HCT116 (cell line): ENCODE results near the gene LRRK2. TPM values are rescaled to one million over a fixed set of nuclear protein-coding genes. Genes with fewer than 3 reads are reported as not detected.

ENCODE experiments used
- ATAC-seq: fragments of 200-7000 bp; cut with Tn5 transposase; 2 replicates; pipeline ENCODE4 v1.9.1; 2020; ENCODE audit warnings: mild to moderate bottlenecking, moderate library complexity
- BruUV-seq: library from RNA; stranded (reverse); fragments of 400-500 nt; replicated peaks from 2 replicates; lab custom pipeline; 2021; lab: Mats Ljungman, UMichigan
- CTCF ChIA-PET: fragments of 300-600 bp; sonication (Branson Sonifier 250); formaldehyde crosslinking; loops from one replicate; lab custom pipeline; 2021; ENCODE audit warnings: antibody characterized with exemption; lab: Charles Lee
- POLR2A ChIA-PET: fragments of 300-600, 350-600 bp; sonication (Branson Sonifier 250); formaldehyde crosslinking; loops from one replicate; lab custom pipeline; 2021; ENCODE audit warnings: antibody characterized with exemption; lab: Charles Lee
- RAD21 ChIA-PET, 2 experiments: fragments of 300-600 bp; sonication (Branson Sonifier 250); formaldehyde crosslinking; loops; one replicate each; lab custom pipeline; 2023; ENCODE audit warnings: low total read pairs in 2 of 2; ENCODE audit not compliant: uncharacterized antibody in 2 of 2, unreplicated experiment in 2 of 2, low non-redundant PET in 1 of 2; lab: Charles Lee
- DNase-seq: peaks from one replicate; pipeline ENCODE4 v3.0.0-alpha.2; 2010; ENCODE audit warnings: low read depth, low spot score
- H2AFZ ChIP-seq: fragments of 200-600 bp; shearing (Covaris generic), sonication (generic); 2 replicates; pipeline ENCODE4 v1.6.1; 2017; ENCODE audit warnings: low read depth, mixed run types, mixed read lengths, antibody characterized with exemption, low read length; ENCODE audit not compliant: poor library complexity, severe bottlenecking
- H3K27ac ChIP-seq: 2 replicates; pipeline ENCODE4 v1.5.1; 2012; ENCODE audit warnings: low read depth, low read length
- H3K27me3 ChIP-seq: fragments of 200-600 bp; sonication (generic); 2 replicates; pipeline ENCODE4 v1.6.1; 2016; ENCODE audit warnings: mixed run types, low read length, mixed read lengths; ENCODE audit not compliant: insufficient read depth
- H3K36me3 ChIP-seq, 2 experiments: fragments of 200-500 bp in 1 of 2; fragments of 200-600 bp in 1 of 2; sonication (Bioruptor generic) in 1 of 2; sonication (generic) in 1 of 2; 2 replicates each; pipeline versions ENCODE4 v1.5.1 to v1.6.1; 2014 to 2016; ENCODE audit warnings: low read length in 2 of 2, inconsistent platforms in 1 of 2, mixed read lengths in 1 of 2, mixed run types in 1 of 2; ENCODE audit not compliant: insufficient read depth in 2 of 2, control insufficient read depth in 1 of 2
- H3K4me1 ChIP-seq, 2 experiments: fragments of 200-600 bp in 1 of 2; sonication (generic) in 1 of 2; 2 replicates each; pipeline versions ENCODE4 v1.5.1 to v1.6.1; 2012 to 2017; ENCODE audit warnings: low read length in 2 of 2, inconsistent platforms in 1 of 2, mild to moderate bottlenecking in 1 of 2, mixed read lengths in 1 of 2, mixed run types in 1 of 2, moderate library complexity in 1 of 2; ENCODE audit not compliant: insufficient read depth in 2 of 2, control insufficient read depth in 1 of 2
- H3K4me2 ChIP-seq: fragments of 200-600 bp; sonication (generic); 2 replicates; pipeline ENCODE4 v1.6.1; 2017; ENCODE audit warnings: mixed run types, low read length, mixed read lengths
- H3K4me3 ChIP-seq, 2 experiments: fragments of 200-600 bp in 1 of 2; sonication (generic) in 1 of 2; replicated peaks in 1 of 2; 2 replicates each; pipeline ENCODE4 v1.5.1; 2011 to 2016; ENCODE audit warnings: low read length in 2 of 2, control low read depth in 1 of 2, low read depth in 1 of 2, mild to moderate bottlenecking in 1 of 2, mixed read lengths in 1 of 2, mixed run types in 1 of 2
- H3K79me2 ChIP-seq: fragments of 200-600 bp; sonication (generic); 2 replicates; pipeline ENCODE4 v1.6.1; 2017; ENCODE audit warnings: mild to moderate bottlenecking, mixed run types, low read length, moderate library complexity, mixed read lengths; ENCODE audit not compliant: insufficient read depth
- H3K9ac ChIP-seq: fragments of 200-600 bp; sonication (generic); 2 replicates; pipeline ENCODE4 v1.6.1; 2016; ENCODE audit warnings: low read length, mixed read lengths
- H3K9me2 ChIP-seq: fragments of 200-600 bp; sonication (generic), shearing (Covaris generic); 2 replicates; pipeline ENCODE4 v1.6.1; 2017; ENCODE audit warnings: mixed run types, mild to moderate bottlenecking, moderate library complexity; ENCODE audit not compliant: insufficient read depth
- H3K9me3 ChIP-seq, 2 experiments: fragments of 200-500 bp in 1 of 2; fragments of 200-600 bp in 1 of 2; sonication (Bioruptor generic) in 1 of 2; sonication (generic) in 1 of 2; 2 replicates each; pipeline ENCODE4 v1.6.1; 2014 to 2017; ENCODE audit warnings: low read length in 2 of 2, mixed read lengths in 2 of 2, inconsistent platforms in 1 of 2, low read depth in 1 of 2, mild to moderate bottlenecking in 1 of 2, mixed run types in 1 of 2, moderate library complexity in 1 of 2; ENCODE audit not compliant: control insufficient read depth in 1 of 2, insufficient read depth in 1 of 2
- H4K20me1 ChIP-seq: fragments of 200-600 bp; sonication (generic), shearing (Covaris generic); 2 replicates; pipeline ENCODE4 v1.6.1; 2017; ENCODE audit warnings: mixed run types, mild to moderate bottlenecking, moderate library complexity; ENCODE audit not compliant: insufficient read depth
- CEBPB ChIP-seq: IDR thresholded peaks from 2 replicates; pipeline ENCODE4 v1.6.1; 2012; ENCODE audit warnings: low read depth
- ELF1 ChIP-seq: IDR thresholded peaks from 2 replicates; pipeline ENCODE4 v1.6.1; 2012; ENCODE audit warnings: low read depth, borderline replicate concordance
- EZH2 ChIP-seq: fragments of 200-600 bp; sonication (generic); IDR thresholded peaks from 2 replicates; pipeline ENCODE4 v1.6.1; 2017; ENCODE audit warnings: antibody characterized with exemption, mixed run types
- FOSL1 ChIP-seq: IDR thresholded peaks from 2 replicates; pipeline ENCODE4 v1.6.1; 2012; ENCODE audit warnings: low read depth
- POLR2A ChIP-seq: IDR thresholded peaks from 2 replicates; pipeline ENCODE4 v1.7.0; 2011; ENCODE audit warnings: borderline replicate concordance; ENCODE audit not compliant: insufficient read depth, insufficient read length; ENCODE audit errors: extremely low read depth
- TCF7L2 ChIP-seq: IDR thresholded peaks from 2 replicates; pipeline ENCODE4 v1.7.0; 2011; ENCODE audit warnings: borderline replicate concordance, inconsistent platforms; ENCODE audit not compliant: insufficient read depth, insufficient read length; ENCODE audit errors: extremely low read depth
- ZFX ChIP-seq: fragments of 450-650 bp; IDR thresholded peaks from 2 replicates; pipeline ENCODE4 v1.6.1; 2017
- intact Hi-C: fragments of 100-400 bp; cut with micrococcal nuclease; formaldehyde crosslinking; loops from 2 replicates; pipeline ENCODE4 v1.10.0; 2022
- total RNA-seq: library from RNA; stranded (reverse); gene quantifications from one replicate; pipeline ENCODE4 v1.2.1, GENCODE V29; 2021; ENCODE audit not compliant: unreplicated experiment
- TF ChIP-seq, protein P1 (sequence below): IDR thresholded peaks from 2 replicates; pipeline ENCODE4 v1.6.1; 2012; ENCODE audit warnings: low read depth
- TF ChIP-seq, protein P2 (sequence below): IDR thresholded peaks from 2 replicates; pipeline ENCODE4 v1.6.1; 2012
- TF ChIP-seq, protein P3 (sequence below): IDR thresholded peaks from 2 replicates; pipeline ENCODE4 v1.6.1; 2012

LRRK2 gene
- total RNA-seq, 1 experiment from 2014 or later = 0.20 TPM

DNA sequence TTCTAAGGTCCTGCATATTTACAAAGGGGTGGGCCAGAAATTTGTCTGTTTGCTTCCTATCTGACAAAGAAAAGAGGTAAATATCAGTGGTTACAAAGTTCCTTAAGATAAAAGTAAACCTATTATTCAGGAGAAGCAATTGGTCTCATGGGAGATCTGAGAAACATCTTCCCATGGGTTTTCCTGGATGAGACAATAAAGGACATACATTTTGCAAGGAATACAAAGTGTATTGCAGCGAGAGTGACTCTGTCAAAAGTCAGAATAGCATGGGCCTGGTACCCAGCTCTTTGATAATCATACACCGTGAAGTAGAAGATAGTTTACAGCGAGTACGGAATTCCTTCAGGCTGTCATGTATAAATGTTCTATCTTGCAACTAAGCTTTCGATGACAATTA is 14.2 kb downstream of the LRRK2 start:
- ChIA-PET RAD21 (no interaction called here), CTCF (no interaction called here)
- no TSS peak for BruUV-seq
- Histone ChIP-seq H3K9ac (no peak overlapping the region), H3K27me3 (no peaks in the 10 kb centered on the region), H3K4me3 (no peak overlapping the region), H3K9me3 (no peaks in the 10 kb centered on the region), H3K4me2 (no peak overlapping the region), H3K36me3 (no peaks in the 10 kb centered on the region), H4K20me1 (no peaks in the 10 kb centered on the region), H2AFZ (no peak overlapping the region), H3K27ac (no peak overlapping the region)
- ATAC-seq = no peak
- DNase-seq = no peak
- intact Hi-C loops = no loop called here
- TF ChIP-seq, protein P1, sequence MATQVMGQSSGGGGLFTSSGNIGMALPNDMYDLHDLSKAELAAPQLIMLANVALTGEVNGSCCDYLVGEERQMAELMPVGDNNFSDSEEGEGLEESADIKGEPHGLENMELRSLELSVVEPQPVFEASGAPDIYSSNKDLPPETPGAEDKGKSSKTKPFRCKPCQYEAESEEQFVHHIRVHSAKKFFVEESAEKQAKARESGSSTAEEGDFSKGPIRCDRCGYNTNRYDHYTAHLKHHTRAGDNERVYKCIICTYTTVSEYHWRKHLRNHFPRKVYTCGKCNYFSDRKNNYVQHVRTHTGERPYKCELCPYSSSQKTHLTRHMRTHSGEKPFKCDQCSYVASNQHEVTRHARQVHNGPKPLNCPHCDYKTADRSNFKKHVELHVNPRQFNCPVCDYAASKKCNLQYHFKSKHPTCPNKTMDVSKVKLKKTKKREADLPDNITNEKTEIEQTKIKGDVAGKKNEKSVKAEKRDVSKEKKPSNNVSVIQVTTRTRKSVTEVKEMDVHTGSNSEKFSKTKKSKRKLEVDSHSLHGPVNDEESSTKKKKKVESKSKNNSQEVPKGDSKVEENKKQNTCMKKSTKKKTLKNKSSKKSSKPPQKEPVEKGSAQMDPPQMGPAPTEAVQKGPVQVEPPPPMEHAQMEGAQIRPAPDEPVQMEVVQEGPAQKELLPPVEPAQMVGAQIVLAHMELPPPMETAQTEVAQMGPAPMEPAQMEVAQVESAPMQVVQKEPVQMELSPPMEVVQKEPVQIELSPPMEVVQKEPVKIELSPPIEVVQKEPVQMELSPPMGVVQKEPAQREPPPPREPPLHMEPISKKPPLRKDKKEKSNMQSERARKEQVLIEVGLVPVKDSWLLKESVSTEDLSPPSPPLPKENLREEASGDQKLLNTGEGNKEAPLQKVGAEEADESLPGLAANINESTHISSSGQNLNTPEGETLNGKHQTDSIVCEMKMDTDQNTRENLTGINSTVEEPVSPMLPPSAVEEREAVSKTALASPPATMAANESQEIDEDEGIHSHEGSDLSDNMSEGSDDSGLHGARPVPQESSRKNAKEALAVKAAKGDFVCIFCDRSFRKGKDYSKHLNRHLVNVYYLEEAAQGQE = no peak
- TF ChIP-seq ELF1 = no peak
- no peak for TF ChIP-seq TCF7L2
- TF ChIP-seq, protein P2, sequence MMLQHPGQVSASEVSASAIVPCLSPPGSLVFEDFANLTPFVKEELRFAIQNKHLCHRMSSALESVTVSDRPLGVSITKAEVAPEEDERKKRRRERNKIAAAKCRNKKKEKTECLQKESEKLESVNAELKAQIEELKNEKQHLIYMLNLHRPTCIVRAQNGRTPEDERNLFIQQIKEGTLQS = no peak
- no peak for TF ChIP-seq ZFX
- no peak for TF ChIP-seq EZH2
- no peak for TF ChIP-seq FOSL1
- no peak for TF ChIP-seq CEBPB
- TF ChIP-seq, protein P3, sequence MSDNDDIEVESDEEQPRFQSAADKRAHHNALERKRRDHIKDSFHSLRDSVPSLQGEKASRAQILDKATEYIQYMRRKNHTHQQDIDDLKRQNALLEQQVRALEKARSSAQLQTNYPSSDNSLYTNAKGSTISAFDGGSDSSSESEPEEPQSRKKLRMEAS = no peak
- TF ChIP-seq POLR2A = no peak
- TF ChIP-seq, all 23 proteins: peak for 0
- no peaks in the 10 kb centered on the region for H3K4me1 ChIP-seq
- H3K9me2 ChIP-seq = no peaks in the 10 kb centered on the region
- POLR2A ChIA-PET = no interaction called here
- no peaks in the 10 kb centered on the region for H3K79me2 ChIP-seq
